ENCODE results near the gene CATSPERD.
"Not testable (repeated sequence)": the region's sequence is repeated elsewhere in the genome, so short reads cannot be mapped to it uniquely, and the experiment has no call there.

CATSPERD gene

DNA sequence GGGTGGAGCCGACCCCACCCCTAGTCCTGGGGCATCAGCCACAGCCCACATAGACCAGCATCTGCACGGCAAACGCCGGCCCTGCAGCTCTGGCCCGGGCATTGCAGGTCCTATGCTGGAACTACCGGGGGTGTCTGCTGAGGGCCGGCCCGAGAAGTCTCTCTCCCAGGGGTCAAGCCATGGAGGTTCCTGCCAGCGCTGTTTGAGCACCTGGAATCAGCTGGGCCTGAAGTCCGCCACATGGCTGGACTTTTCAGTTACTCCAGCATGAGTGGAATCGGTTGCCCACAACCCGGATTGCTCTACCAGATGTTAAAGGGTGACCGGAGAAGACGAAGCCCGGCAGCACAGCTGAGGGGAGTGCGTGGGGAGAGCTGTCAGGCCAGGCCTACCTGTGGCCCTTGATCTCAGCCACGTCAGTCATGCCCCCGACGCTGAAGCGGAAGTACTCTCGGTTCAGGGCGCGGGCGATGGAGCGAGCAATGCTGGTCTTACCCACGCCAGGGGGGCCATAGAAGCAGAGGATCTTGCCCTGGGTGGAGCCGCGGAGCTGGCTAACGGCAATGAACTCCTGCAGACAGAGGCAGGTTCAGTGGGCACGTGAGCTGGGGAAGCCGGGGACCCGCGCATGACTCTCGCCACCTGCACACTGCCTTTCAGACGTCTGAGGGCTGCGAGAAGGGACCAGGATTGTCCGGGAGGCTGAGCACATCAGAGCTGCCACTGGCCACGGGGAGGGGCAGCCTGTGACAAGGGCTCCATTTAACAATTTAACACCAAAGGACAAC is 21.6 kb upstream of the CATSPERD start:
- Mint-ChIP-seq H3K9me3 (peaks cover 0 to 3% of the 10 kb centered on the region in 2 donors), H3K27ac (peak overlapping the region; percentile 42), H3K4me3 (peak overlapping the region in 1 of 2 donors; percentile 39), H3K27me3 (no peaks in the 10 kb centered on the region), H3K4me1 (peaks cover 18 to 34% of the 10 kb centered on the region in 2 donors), H3K36me3 (peaks cover 47 to 57% of the 10 kb centered on the region in 2 donors)
- no peak for ATAC-seq (replicated peaks)
- no peak for DNase-seq

GRCh38 chr19:5700455-5701092 is 19.9 kb upstream of the CATSPERD start:
- peak overlapping the region; percentile 76 for H3K27ac Mint-ChIP-seq
- H3K36me3 Mint-ChIP-seq: peaks cover 41 to 45% of the 10 kb centered on the region in 2 donors
- peaks cover 12 to 17% of the 10 kb centered on the region in 2 donors for H3K4me1 Mint-ChIP-seq
- no peak for ATAC-seq (replicated peaks)
- no peak for DNase-seq
- no peaks in the 10 kb centered on the region for H3K27me3 Mint-ChIP-seq
- H3K4me3 Mint-ChIP-seq: no peak overlapping the region
- peaks cover 0 to 3% of the 10 kb centered on the region in 2 donors for H3K9me3 Mint-ChIP-seq

DNA sequence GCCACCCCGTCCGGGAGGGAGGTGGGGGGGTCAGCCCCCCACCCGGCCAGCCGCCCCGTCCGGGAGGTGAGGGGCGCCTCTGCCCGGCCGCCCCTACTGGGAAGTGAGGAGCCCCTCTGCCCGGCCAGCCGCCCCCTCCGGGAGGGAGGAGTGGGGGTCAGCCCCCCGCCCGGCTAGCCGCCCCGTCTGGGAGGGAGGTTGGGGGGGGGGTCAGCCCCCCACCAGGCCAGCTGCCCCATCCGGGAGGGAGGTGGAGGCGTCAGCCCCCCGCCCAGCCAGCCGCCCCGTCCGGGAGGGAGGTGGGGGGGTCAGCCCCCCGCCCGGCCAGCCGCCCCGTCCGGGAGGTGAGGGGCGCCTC is 18.4 kb upstream of the CATSPERD start:
- H3K9me3 Mint-ChIP-seq; DNase-seq; H3K4me1 Mint-ChIP-seq; H3K27me3 Mint-ChIP-seq; H3K27ac Mint-ChIP-seq; H3K4me3 Mint-ChIP-seq; ATAC-seq (replicated peaks): not testable (repeated sequence)
- peaks cover 37 to 49% of the 10 kb centered on the region in 2 donors for H3K36me3 Mint-ChIP-seq

DNA sequence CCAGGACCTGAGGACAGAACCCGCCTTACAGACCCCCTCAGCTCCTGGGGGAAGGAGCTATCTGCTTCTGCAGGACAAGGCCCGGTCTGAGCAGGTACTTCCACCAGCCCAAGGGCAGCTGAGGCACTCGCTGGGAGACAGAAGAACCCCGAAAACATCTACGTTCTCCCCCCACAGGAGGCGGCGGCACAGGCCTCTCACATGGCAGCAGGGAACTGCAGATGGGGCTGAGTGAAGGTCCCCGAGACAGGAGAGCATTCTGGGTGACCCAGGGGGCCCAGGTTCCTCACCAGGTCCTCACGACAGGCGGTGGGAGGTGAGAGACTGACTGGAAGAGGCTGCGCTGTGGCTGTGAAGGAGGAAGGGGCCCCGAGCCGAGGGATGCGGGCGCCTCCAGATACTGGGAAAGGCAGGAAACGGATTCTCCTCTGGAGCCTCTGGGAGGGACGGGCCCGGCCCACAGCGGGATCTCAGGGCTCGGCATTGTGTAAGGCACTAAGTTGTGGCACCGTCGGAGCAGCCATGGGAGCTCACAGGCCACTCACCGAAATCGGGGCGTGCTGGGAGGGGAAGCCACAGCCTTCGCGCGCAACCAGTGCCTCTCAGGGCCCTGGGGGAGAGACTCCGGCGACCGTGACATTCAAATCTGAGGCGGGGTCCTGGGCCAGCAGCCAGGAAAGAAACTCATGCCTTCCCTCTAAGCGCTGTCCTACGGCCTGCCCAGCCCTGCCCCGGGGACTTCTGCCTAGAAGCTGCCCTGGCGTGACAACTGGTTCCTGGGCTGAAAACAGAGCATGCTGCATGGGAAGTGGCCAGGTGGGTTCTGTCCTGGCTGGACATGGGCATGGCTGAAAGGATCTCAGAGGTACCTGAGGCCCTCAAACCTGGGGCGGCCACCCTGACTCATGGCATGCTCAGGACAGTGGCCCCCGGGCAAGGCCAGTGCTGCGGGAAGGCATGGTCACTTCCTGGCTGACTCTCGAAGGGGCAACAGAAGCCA is 16.3 kb upstream of the CATSPERD start:
- DNase-seq (no peak), ATAC-seq (replicated peaks) (no peak)
- H3K36me3 Mint-ChIP-seq: peaks cover 33 to 51% of the 10 kb centered on the region in 2 donors
- no peaks in the 10 kb centered on the region for H3K27me3 Mint-ChIP-seq
- peaks cover 0 to 4% of the 10 kb centered on the region in 2 donors for H3K4me1 Mint-ChIP-seq
- H3K9me3 Mint-ChIP-seq: peaks cover 0 to 3% of the 10 kb centered on the region in 2 donors
- H3K27ac Mint-ChIP-seq: peak overlapping the region; percentile 14
- H3K4me3 Mint-ChIP-seq: peak overlapping the region in 1 of 2 donors; percentile 29

- DNase-seq (no peak), ATAC-seq (replicated peaks) (no peak)
- Mint-ChIP-seq H3K27me3 (no peaks in the 10 kb centered on the region), H3K4me3 (no peak overlapping the region), H3K27ac (no peak overlapping the region), H3K9me3 (peaks cover 0 to 3% of the 10 kb centered on the region in 2 donors), H3K36me3 (peaks cover 29 to 48% of the 10 kb centered on the region in 2 donors), H3K4me1 (peaks cover 0 to 4% of the 10 kb centered on the region in 2 donors)
Observed at GRCh38 chr19:5705552-5705951, 14.9 kb upstream of the CATSPERD start.

DNA sequence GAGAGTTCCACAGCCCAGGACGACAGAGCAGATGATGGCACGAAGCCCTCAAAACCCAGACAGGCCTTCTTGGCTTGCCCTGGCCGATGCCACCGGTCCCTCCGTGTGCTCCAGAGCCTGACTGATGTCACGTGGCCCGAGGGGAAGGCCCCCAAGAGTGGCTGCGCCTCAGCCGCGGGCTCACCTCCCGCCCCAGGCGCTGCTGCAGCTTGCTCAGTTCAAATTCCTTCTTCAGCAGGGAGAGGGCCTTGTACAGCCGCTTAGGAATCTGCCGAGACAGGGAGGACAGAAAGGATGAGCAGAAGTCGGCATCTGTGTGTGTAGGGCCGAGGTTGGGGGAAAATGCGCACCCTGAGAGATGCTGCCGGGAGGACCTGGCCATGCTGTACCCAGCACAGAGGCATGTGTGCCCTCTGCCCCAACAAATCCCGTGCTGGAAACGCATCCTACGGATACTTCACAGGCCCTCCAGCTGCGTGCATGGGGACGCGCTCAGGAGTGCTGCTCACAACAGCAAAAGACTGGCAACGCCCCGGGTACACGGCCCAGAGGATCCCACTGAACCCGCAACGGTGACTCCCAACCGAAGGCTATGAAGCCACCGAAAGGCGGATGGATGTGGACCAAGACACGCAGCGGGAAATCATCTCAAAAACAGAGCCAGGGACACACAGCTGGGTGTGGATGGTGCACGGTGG is 13.4 kb upstream of the CATSPERD start:
- no peak for DNase-seq
- no peaks in the 10 kb centered on the region for H3K9me3 Mint-ChIP-seq
- peaks cover 16 to 34% of the 10 kb centered on the region in 2 donors for H3K36me3 Mint-ChIP-seq
- peaks cover 0 to 4% of the 10 kb centered on the region in 2 donors for H3K4me1 Mint-ChIP-seq
- H3K27me3 Mint-ChIP-seq: no peaks in the 10 kb centered on the region
- no peak for ATAC-seq (replicated peaks)
- no peak overlapping the region for H3K4me3 Mint-ChIP-seq
- no peak overlapping the region for H3K27ac Mint-ChIP-seq

- Mint-ChIP-seq H3K27me3 (no peaks in the 10 kb centered on the region), H3K36me3 (peaks cover 20 to 40% of the 10 kb centered on the region in 2 donors), H3K27ac (peak overlapping the region; percentile 9), H3K4me1 (peaks cover 0 to 6% of the 10 kb centered on the region in 2 donors), H3K4me3 (no peak overlapping the region), H3K9me3 (no peaks in the 10 kb centered on the region)
- ATAC-seq (replicated peaks): no peak
- no peak for DNase-seq
Observed at GRCh38 chr19:5707576-5708575, 12.6 kb upstream of the CATSPERD start.

DNA sequence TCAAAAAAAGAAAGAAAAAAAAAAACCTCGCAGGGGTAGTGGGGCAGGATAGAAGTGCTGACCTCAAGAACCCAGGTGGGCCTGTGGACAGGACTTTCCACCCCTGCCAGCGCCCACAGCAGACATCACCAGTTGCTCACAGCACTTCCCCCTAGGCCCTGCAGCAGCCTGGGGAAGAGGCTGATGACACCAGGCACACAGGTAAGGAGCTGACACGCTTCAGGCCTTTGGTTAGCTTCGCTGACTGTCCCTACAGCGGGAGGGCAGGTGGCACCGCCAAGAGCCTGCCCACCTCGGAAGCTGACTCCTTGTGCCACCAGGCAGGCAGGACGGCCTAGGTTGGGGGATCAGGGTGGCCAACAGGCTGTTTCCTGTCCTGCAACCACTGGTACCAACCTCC is 9.4 kb upstream of the CATSPERD start:
- Mint-ChIP-seq H3K27ac (no peak overlapping the region), H3K36me3 (peaks cover 21 to 36% of the 10 kb centered on the region in 2 donors), H3K27me3 (no peaks in the 10 kb centered on the region), H3K9me3 (no peaks in the 10 kb centered on the region), H3K4me1 (peaks cover 0 to 5% of the 10 kb centered on the region in 2 donors), H3K4me3 (no peak overlapping the region)
- DNase-seq (no peak), ATAC-seq (replicated peaks) (no peak)

DNA sequence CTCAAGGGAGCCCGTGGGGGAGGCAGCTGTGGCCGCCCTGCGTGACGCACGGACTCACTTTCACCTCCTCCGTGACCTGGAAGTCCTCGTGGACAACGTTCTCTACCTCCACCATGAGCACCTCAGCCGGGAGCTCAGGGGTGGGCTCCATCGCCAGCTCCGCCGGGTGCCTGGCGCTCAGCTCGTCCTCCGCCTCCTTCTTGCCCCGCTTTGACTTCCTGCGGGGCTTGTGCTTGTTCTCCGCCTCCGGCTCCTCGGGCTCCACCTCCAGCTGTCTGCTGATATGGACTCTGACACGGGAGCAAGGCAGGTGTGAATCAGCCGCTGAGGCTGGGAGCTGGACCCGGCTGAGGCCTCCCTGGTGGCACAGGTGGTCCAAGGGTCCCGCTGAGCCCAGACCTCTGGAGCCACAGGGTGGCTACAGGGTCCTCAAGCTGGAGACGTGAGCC is 8.7 kb upstream of the CATSPERD start:
- Mint-ChIP-seq H3K27me3 (no peaks in the 10 kb centered on the region), H3K36me3 (peaks cover 21 to 32% of the 10 kb centered on the region in 2 donors), H3K4me1 (peaks cover 0 to 5% of the 10 kb centered on the region in 2 donors), H3K4me3 (no peak overlapping the region), H3K27ac (no peak overlapping the region), H3K9me3 (no peaks in the 10 kb centered on the region)
- DNase-seq (no peak), ATAC-seq (replicated peaks) (no peak)

DNA sequence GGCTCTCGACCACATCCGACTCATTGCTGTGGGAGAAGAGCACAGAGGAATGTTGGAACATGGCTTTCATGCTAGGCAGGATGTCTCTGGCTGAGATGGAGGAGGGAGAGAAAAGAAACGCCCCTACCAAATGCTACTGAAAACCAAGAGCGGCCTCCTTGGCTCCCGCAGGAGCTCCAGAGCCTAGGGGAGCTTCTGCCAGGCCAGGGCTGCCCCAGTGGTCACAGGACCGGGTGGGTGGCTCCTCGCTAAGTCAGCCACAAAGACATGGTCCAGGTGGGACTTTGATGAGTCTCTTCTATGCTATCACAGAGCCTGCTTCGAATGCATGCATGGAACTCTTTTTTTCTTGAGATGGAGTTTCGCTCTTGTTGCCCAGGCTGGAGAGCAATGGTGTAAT is 7.2 kb upstream of the CATSPERD start:
- no peak overlapping the region for H3K4me3 Mint-ChIP-seq
- H3K36me3 Mint-ChIP-seq: peaks cover 17 to 24% of the 10 kb centered on the region in 2 donors
- no peaks in the 10 kb centered on the region for H3K9me3 Mint-ChIP-seq
- H3K27me3 Mint-ChIP-seq: no peaks in the 10 kb centered on the region
- H3K4me1 Mint-ChIP-seq: peaks cover 11 to 14% of the 10 kb centered on the region in 2 donors
- no peak overlapping the region for H3K27ac Mint-ChIP-seq
- DNase-seq (no peak), ATAC-seq (replicated peaks) (no peak)

DNA sequence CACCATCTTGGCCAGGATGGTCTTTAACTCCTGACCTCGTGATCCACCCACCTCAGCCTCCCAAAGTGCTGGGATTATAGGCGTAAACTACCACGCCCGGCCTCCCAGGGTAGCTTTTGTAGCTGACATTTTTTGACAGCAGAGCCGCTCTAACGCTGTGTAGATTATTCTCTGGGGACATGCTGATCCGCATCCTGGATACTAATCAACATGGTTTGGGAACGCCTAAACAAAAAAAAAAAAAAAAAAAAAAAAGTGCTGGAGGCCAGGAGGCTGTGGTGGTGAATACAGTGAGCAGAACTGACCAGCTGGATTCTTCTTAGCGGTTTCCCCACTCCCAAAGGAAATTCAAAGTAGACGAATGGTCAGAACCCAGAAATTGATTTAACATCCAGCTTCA is 5.6 kb upstream of the CATSPERD start:
- H3K4me1 Mint-ChIP-seq: peaks cover 19 to 24% of the 10 kb centered on the region in 2 donors
- peaks cover 15 to 24% of the 10 kb centered on the region in 2 donors for H3K36me3 Mint-ChIP-seq
- no peak overlapping the region for H3K4me3 Mint-ChIP-seq
- H3K27me3 Mint-ChIP-seq: no peaks in the 10 kb centered on the region
- no peaks in the 10 kb centered on the region for H3K9me3 Mint-ChIP-seq
- no peak overlapping the region for H3K27ac Mint-ChIP-seq
- no peak for DNase-seq
- no peak for ATAC-seq (replicated peaks)

- H3K27me3 Mint-ChIP-seq: no peaks in the 10 kb centered on the region
- H3K36me3 Mint-ChIP-seq: peaks cover 16 to 26% of the 10 kb centered on the region in 2 donors
- no peak overlapping the region for H3K4me3 Mint-ChIP-seq
- ATAC-seq (replicated peaks) (no peak), DNase-seq (no peak)
- no peaks in the 10 kb centered on the region for H3K9me3 Mint-ChIP-seq
- H3K27ac Mint-ChIP-seq: peak overlapping the region; percentile 85
- peaks cover 22 to 33% of the 10 kb centered on the region in 2 donors for H3K4me1 Mint-ChIP-seq
Observed at GRCh38 chr19:5717215-5717935, 3.1 kb upstream of the CATSPERD start.
